ENCODE results near the gene MTMR2. TPM values are rescaled to one million over a fixed set of nuclear protein-coding genes. Genes with fewer than 3 reads are reported as not detected.
"Not testable (repeated sequence)": the region's sequence is repeated elsewhere in the genome, so short reads cannot be mapped to it uniquely, and the experiment has no call there.

MTMR2 gene
- total RNA-seq, 1 donor from 2014 or later: 18.8 TPM

DNA sequence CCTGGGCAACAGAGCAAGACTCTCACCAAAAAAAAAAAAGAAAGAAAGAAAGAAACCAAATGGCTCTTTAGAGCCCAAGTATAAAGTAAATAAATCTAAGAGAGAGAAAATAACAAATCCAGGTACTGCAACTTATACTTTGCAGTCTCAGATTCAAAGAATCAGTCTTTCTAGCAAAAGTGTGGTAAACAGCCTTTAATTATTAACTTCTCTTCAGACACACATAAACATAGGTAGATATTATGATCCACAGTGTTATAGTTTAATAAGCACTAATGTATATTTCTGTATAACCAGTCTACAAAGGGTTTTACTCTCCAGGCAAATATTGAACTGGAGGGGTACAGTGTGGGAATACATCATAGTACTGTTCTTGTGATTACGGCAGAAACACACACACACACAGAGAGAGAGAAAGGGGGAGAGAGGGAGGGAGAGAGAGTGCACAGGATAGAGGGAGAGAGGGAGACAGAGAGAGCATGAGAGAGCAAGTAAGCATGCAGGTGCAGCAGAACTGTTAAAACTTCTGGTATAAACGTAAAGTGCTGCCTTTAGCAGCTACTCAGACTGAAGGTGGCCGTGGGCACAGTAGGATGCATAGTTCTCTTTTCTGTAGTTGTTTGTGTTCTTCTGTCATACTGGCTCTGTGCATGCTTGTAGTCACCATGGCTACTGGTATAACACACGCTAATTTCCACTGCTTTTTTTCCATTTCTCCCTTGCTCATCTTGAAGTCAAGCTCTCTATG is 32.3 kb downstream of the MTMR2 start:
- no peak overlapping the region for H3K9ac ChIP-seq (ENCODE audit: low read depth in 1 of 3, low read length in 3 of 3)
- no peaks in the 10 kb centered on the region for H3K9me3 ChIP-seq (ENCODE audit: control insufficient read depth in 3 of 3, low read length in 3 of 3)
- H3K27me3 ChIP-seq (ENCODE audit: control insufficient read depth in 3 of 3, insufficient read depth in 3 of 3, low read length in 3 of 3): no peaks in the 10 kb centered on the region
- H3K27ac ChIP-seq (ENCODE audit: low read depth, low read length): no peak overlapping the region
- no peaks in the 10 kb centered on the region for H3K4me1 ChIP-seq (ENCODE audit: control insufficient read depth in 3 of 3, insufficient read depth in 3 of 3, low read length in 3 of 3)
- H3K36me3 ChIP-seq (ENCODE audit: control insufficient read depth in 3 of 3, insufficient read depth in 3 of 3, low read length in 3 of 3): peaks cover 0 to 3% (median 0%) of the 10 kb centered on the region in 3 donors
- no peak overlapping the region for H3K4me3 ChIP-seq (ENCODE audit: low read length in 3 of 3)

DNA sequence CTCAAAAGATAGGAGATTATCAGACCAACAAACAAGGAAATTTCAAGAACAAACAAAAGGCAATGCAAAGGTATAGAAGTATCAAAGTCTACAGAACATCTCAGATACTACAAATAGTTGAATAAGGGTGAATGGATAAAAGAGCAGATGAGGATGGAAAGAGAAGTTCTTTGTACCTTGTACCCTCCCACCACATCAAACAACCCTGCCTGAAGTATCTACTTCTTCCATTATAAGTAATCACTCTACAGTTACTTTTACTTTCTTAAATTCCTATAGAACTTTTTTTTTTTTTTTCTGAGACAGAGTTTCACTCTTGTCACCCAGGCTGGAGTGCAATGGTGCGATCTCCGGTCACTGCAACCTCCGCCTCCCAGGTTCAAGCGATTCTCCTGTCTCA is 35.1 kb downstream of the MTMR2 start:
- Histone ChIP-seq H3K27ac (ENCODE audit: low read depth, low read length) (no peak overlapping the region), H3K9me3 (ENCODE audit: control insufficient read depth in 3 of 3, low read length in 3 of 3) (no peaks in the 10 kb centered on the region), H3K27me3 (ENCODE audit: control insufficient read depth in 3 of 3, insufficient read depth in 3 of 3, low read length in 3 of 3) (no peaks in the 10 kb centered on the region)

DNA sequence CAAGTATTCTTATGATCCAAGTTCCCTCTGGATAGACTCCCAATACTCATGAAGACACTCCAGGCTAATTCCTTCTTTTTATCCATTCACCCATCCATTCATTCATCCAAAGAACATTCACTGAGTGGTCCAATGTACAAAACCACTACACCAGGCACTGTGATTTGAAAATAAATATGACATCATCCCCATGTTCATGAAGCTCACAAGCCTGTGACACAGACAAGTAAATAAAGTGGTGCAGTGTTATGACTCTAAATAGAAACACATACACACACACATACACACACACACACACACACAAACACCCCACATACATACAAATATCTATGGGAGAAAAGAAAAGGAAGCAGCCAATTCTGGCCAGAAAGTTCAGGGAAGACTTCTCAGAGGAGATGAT is 35.5 kb downstream of the MTMR2 start:
- H3K27me3 ChIP-seq (ENCODE audit: control insufficient read depth in 3 of 3, insufficient read depth in 3 of 3, low read length in 3 of 3): no peaks in the 10 kb centered on the region
- no peaks in the 10 kb centered on the region for H3K9me3 ChIP-seq (ENCODE audit: control insufficient read depth in 3 of 3, low read length in 3 of 3)
- H3K9ac ChIP-seq (ENCODE audit: low read depth in 1 of 3, low read length in 3 of 3): no peak overlapping the region
- H3K4me3 ChIP-seq (ENCODE audit: low read length in 3 of 3): no peak overlapping the region
- peaks cover 0 to 5% (median 0%) of the 10 kb centered on the region in 3 donors for H3K36me3 ChIP-seq (ENCODE audit: control insufficient read depth in 3 of 3, insufficient read depth in 3 of 3, low read length in 3 of 3)
- no peaks in the 10 kb centered on the region for H3K4me1 ChIP-seq (ENCODE audit: control insufficient read depth in 3 of 3, insufficient read depth in 3 of 3, low read length in 3 of 3)
- no peak overlapping the region for H3K27ac ChIP-seq (ENCODE audit: low read depth, low read length)

More for the DNA sequence above, 35.1 kb downstream of the MTMR2 start:
- Histone ChIP-seq H3K4me3 (ENCODE audit: low read length in 3 of 3) (no peak overlapping the region), H3K4me1 (ENCODE audit: control insufficient read depth in 3 of 3, insufficient read depth in 3 of 3, low read length in 3 of 3) (no peaks in the 10 kb centered on the region), H3K36me3 (ENCODE audit: control insufficient read depth in 3 of 3, insufficient read depth in 3 of 3, low read length in 3 of 3) (peaks cover 0 to 5% (median 0%) of the 10 kb centered on the region in 3 donors), H3K9ac (ENCODE audit: low read depth in 1 of 3, low read length in 3 of 3) (no peak overlapping the region)

DNA sequence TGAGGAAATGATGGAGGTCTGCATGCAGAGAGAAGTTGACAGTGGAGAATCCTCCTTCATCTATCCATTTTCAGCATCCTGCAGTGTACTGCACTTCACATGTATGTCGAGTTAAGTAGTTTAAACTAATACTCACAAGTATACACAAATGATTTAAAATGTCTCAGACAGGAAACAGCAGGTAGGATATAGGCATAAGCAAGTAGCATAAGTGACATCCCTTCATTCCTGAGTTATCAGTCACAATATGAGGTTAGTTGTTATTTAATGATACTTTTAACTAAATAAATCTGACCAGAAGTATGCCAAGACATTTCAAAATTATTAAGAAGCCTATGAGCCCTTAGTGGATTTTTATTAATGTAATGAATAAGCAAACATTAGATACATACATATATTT is 37.4 kb downstream of the MTMR2 start:
- no peak overlapping the region for H3K27ac ChIP-seq (ENCODE audit: low read depth, low read length)
- H3K9ac ChIP-seq (ENCODE audit: low read depth in 1 of 3, low read length in 3 of 3): no peak overlapping the region
- H3K36me3 ChIP-seq (ENCODE audit: control insufficient read depth in 3 of 3, insufficient read depth in 3 of 3, low read length in 3 of 3): peaks cover 0 to 5% (median 0%) of the 10 kb centered on the region in 3 donors
- H3K4me3 ChIP-seq (ENCODE audit: low read length in 3 of 3): no peak overlapping the region
- H3K27me3 ChIP-seq (ENCODE audit: control insufficient read depth in 3 of 3, insufficient read depth in 3 of 3, low read length in 3 of 3): no peaks in the 10 kb centered on the region
- no peaks in the 10 kb centered on the region for H3K9me3 ChIP-seq (ENCODE audit: control insufficient read depth in 3 of 3, low read length in 3 of 3)
- no peaks in the 10 kb centered on the region for H3K4me1 ChIP-seq (ENCODE audit: control insufficient read depth in 3 of 3, insufficient read depth in 3 of 3, low read length in 3 of 3)

DNA sequence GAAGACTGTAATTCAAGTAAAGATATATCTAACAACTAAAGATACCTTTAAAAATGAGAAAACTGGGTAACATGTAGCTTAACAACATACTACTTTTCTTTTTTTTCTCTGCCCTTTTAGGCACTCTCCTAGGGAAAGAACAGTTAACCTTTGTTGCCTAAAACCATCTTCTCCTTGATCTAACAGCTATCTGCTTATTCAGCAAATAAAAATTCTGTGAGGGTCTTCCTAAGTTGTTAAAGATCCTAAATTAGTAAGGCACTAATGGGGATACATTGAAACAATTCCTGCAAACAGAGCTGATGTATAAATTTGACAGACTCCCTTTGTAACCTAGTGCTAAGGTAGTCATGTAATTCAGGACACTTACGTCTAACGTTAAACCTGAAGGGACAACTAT is 39.1 kb downstream of the MTMR2 start:
- no peak overlapping the region for H3K4me3 ChIP-seq (ENCODE audit: low read length in 3 of 3)
- no peaks in the 10 kb centered on the region for H3K9me3 ChIP-seq (ENCODE audit: control insufficient read depth in 3 of 3, low read length in 3 of 3)
- peaks cover 0 to 5% (median 0%) of the 10 kb centered on the region in 3 donors for H3K36me3 ChIP-seq (ENCODE audit: control insufficient read depth in 3 of 3, insufficient read depth in 3 of 3, low read length in 3 of 3)
- no peaks in the 10 kb centered on the region for H3K4me1 ChIP-seq (ENCODE audit: control insufficient read depth in 3 of 3, insufficient read depth in 3 of 3, low read length in 3 of 3)
- H3K27ac ChIP-seq (ENCODE audit: low read depth, low read length): no peak overlapping the region
- no peaks in the 10 kb centered on the region for H3K27me3 ChIP-seq (ENCODE audit: control insufficient read depth in 3 of 3, insufficient read depth in 3 of 3, low read length in 3 of 3)
- H3K9ac ChIP-seq (ENCODE audit: low read depth in 1 of 3, low read length in 3 of 3): no peak overlapping the region

DNA sequence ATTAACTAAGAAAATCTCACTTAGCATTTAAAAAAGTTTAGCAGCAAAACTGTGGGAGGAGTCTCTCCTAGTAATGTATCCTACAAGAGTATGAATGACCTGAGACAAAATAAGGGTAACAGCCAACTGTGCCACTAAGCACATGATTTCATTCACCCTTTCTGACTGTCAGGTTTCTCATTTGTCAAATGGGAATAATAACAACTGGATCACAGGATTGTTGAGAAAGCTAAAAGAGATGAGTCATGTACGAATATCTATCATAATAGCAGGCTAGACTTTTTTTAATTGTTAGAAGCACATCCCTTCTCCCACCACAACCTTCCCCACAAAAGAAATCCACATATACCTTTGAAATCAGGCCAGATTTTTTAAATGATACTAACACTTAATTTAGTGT is 39.5 kb downstream of the MTMR2 start:
- Histone ChIP-seq H3K9me3 (ENCODE audit: control insufficient read depth in 3 of 3, low read length in 3 of 3) (no peaks in the 10 kb centered on the region), H3K36me3 (ENCODE audit: control insufficient read depth in 3 of 3, insufficient read depth in 3 of 3, low read length in 3 of 3) (peaks cover 0 to 5% (median 0%) of the 10 kb centered on the region in 3 donors), H3K4me3 (ENCODE audit: low read length in 3 of 3) (no peak overlapping the region), H3K4me1 (ENCODE audit: control insufficient read depth in 3 of 3, insufficient read depth in 3 of 3, low read length in 3 of 3) (no peaks in the 10 kb centered on the region), H3K27me3 (ENCODE audit: control insufficient read depth in 3 of 3, insufficient read depth in 3 of 3, low read length in 3 of 3) (no peaks in the 10 kb centered on the region), H3K9ac (ENCODE audit: low read depth in 1 of 3, low read length in 3 of 3) (no peak overlapping the region), H3K27ac (ENCODE audit: low read depth, low read length) (no peak overlapping the region)

DNA sequence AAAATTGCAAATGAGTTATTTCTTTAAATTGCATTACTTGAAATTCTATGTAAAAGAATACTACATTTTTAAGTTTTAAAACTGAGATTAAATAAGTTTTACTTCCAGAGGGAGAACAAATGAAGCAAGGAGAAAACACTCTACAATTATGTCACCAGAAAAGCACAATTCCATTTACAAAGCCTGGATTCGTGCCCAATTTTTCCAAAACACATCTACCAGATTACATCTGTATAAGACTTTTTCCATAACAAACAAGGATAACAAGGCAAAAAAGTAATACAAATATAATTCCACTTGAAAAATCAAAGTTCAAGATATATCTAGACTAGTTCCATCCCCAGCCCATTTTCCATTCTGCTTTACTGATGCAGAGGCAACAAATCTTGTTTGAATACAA is 40.5 kb downstream of the MTMR2 start:
- no peaks in the 10 kb centered on the region for H3K9me3 ChIP-seq (ENCODE audit: control insufficient read depth in 3 of 3, low read length in 3 of 3)
- no peak overlapping the region for H3K27ac ChIP-seq (ENCODE audit: low read depth, low read length)
- H3K36me3 ChIP-seq (ENCODE audit: control insufficient read depth in 3 of 3, insufficient read depth in 3 of 3, low read length in 3 of 3): peaks cover 0 to 5% (median 0%) of the 10 kb centered on the region in 3 donors
- H3K27me3 ChIP-seq (ENCODE audit: control insufficient read depth in 3 of 3, insufficient read depth in 3 of 3, low read length in 3 of 3): no peaks in the 10 kb centered on the region
- H3K4me3 ChIP-seq (ENCODE audit: low read length in 3 of 3): no peak overlapping the region
- H3K9ac ChIP-seq (ENCODE audit: low read depth in 1 of 3, low read length in 3 of 3): no peak overlapping the region
- H3K4me1 ChIP-seq (ENCODE audit: control insufficient read depth in 3 of 3, insufficient read depth in 3 of 3, low read length in 3 of 3): no peaks in the 10 kb centered on the region

DNA sequence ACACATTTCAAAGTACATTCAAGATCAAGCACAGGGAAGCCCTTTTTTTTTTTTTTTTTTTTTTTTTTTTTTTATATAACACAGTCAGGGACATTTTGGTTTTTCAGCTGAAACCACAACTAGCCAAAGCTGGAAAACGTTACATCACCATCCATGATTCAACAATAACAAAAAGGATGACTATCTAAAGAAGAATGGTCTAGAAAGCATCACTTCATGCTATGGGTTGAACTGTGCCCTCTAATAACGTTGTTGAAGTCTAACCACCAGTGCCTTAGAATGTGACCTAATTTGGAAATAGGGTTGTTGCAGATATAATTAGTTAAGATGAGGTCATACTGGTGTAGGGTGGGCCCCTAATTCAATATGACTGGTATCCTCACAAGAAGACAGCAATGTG is 46.6 kb downstream of the MTMR2 start:
- H3K9ac ChIP-seq (ENCODE audit: low read depth in 1 of 3, low read length in 3 of 3): no peak overlapping the region
- H3K9me3 ChIP-seq (ENCODE audit: control insufficient read depth in 3 of 3, low read length in 3 of 3): no peaks in the 10 kb centered on the region
- H3K27ac ChIP-seq (ENCODE audit: low read depth, low read length): no peak overlapping the region
- no peaks in the 10 kb centered on the region for H3K36me3 ChIP-seq (ENCODE audit: control insufficient read depth in 3 of 3, insufficient read depth in 3 of 3, low read length in 3 of 3)
- no peak overlapping the region for H3K4me3 ChIP-seq (ENCODE audit: low read length in 3 of 3)
- H3K4me1 ChIP-seq (ENCODE audit: control insufficient read depth in 3 of 3, insufficient read depth in 3 of 3, low read length in 3 of 3): no peaks in the 10 kb centered on the region
- H3K27me3 ChIP-seq (ENCODE audit: control insufficient read depth in 3 of 3, insufficient read depth in 3 of 3, low read length in 3 of 3): no peaks in the 10 kb centered on the region

DNA sequence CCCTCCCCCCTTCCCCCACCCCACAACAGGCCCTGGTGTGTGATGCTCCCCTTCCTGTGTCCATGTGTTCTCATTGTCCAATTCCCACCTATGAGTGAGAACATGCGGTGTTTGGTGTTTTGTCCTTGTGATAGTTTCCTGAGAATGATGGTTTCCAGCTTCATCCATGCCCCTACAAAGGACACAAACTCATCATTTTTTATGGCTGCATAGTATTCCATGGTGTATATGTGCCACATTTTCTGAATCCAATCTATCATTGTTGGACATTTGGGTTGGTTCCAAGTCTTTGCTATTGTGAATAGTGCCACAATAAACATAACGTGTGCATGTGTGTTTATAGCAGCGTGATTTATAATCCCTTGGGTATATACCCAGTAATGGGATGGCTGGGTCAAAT is 53.0 kb downstream of the MTMR2 start:
- H3K9me3 ChIP-seq (ENCODE audit: control insufficient read depth in 3 of 3, low read length in 3 of 3); H3K27me3 ChIP-seq (ENCODE audit: control insufficient read depth in 3 of 3, insufficient read depth in 3 of 3, low read length in 3 of 3); H3K36me3 ChIP-seq (ENCODE audit: control insufficient read depth in 3 of 3, insufficient read depth in 3 of 3, low read length in 3 of 3); H3K9ac ChIP-seq (ENCODE audit: low read depth in 1 of 3, low read length in 3 of 3); H3K4me3 ChIP-seq (ENCODE audit: low read length in 3 of 3); H3K27ac ChIP-seq (ENCODE audit: low read depth, low read length); H3K4me1 ChIP-seq (ENCODE audit: control insufficient read depth in 3 of 3, insufficient read depth in 3 of 3, low read length in 3 of 3): not testable (repeated sequence)

DNA sequence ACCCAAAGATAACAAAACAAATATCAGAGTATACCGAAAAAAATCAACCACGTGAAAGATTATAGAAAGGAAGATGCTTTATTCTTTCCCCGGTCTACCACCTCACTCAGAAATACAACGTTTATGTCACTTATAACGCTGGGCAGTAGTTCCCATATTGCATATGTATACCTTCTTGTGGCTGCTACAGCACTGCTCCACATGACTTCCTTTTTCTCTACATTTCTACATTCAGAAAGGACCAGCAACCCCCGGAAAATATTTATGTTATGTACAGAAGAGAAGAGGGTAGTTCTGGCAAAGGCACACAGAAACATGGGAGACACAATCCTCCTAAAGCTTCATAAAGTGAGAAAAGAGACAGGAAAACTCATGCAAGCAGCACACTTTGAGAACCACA is 56.8 kb downstream of the MTMR2 start:
- Histone ChIP-seq H3K4me3 (ENCODE audit: low read length in 3 of 3) (no peak overlapping the region), H3K4me1 (ENCODE audit: control insufficient read depth in 3 of 3, insufficient read depth in 3 of 3, low read length in 3 of 3) (no peaks in the 10 kb centered on the region)

More for the DNA sequence above, 56.8 kb downstream of the MTMR2 start:
- Histone ChIP-seq H3K9me3 (ENCODE audit: control insufficient read depth in 3 of 3, low read length in 3 of 3) (no peaks in the 10 kb centered on the region), H3K27ac (ENCODE audit: low read depth, low read length) (no peak overlapping the region), H3K36me3 (ENCODE audit: control insufficient read depth in 3 of 3, insufficient read depth in 3 of 3, low read length in 3 of 3) (peaks cover 0 to 7% (median 6%) of the 10 kb centered on the region in 3 donors), H3K27me3 (ENCODE audit: control insufficient read depth in 3 of 3, insufficient read depth in 3 of 3, low read length in 3 of 3) (no peaks in the 10 kb centered on the region), H3K9ac (ENCODE audit: low read depth in 1 of 3, low read length in 3 of 3) (no peak overlapping the region)
